ENCODE data around the gene CA12.
"Not testable (repeated sequence)": the region's sequence is repeated elsewhere in the genome, so short reads cannot be mapped to it uniquely, and the experiment has no call there.

CA12 gene
- total RNA-seq: 0 to 0.62 (median 0) reads per million in 4 experiments

DNA sequence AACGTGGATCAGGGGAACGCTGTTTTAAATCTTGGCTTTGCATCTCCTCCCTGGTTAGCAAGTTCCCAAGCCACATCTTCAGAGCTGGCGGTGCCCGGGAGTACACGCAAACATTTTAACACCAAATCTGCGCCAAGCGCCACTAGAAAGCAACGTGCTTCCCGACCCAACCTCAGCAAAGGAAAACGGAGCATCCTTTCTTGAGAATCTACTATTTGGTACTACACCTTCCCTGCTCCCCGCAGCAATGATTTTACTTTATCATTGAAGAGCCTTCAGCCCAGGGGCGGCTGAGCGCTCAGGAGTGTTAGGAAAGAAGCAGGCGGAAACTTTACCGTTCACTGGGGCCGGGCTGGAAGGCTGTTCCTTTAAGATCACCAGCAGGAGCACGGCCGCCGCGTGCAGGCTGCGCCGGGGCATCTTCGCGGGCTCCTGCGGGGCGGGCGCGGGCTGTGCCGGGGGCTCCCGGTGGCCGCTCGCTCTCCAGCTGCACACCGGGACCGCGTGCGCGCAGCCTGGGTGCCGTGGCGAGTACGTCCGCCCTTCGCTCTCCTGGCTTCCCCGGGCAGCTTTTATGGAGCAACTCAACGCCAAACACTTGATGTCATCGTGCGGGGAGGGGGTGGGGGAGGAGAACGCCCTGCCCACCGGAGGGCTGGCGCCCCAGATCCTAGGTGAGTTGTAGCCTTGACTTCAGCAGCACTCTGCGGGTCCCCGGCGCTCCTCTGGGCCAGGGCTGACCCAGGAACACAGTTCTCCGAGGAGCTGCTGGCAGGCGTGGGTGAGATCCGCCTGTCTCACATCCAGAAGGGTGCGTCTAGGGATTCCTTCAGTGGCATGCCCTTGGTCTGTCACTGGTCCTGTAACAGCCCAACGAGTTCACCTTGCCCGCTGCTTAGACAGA is at the start of gene CA12:
Gene CA12, minus strand, starts transcription at position 546 of the 904 bp plus-strand sequence. Its CDS starts 126 bp downstream, at position 420.
- DNase-seq: no peak

GRCh38 chr15:63430766-63431451 is 49.3 kb upstream of the CA12 start:
- no peak for DNase-seq

DNA sequence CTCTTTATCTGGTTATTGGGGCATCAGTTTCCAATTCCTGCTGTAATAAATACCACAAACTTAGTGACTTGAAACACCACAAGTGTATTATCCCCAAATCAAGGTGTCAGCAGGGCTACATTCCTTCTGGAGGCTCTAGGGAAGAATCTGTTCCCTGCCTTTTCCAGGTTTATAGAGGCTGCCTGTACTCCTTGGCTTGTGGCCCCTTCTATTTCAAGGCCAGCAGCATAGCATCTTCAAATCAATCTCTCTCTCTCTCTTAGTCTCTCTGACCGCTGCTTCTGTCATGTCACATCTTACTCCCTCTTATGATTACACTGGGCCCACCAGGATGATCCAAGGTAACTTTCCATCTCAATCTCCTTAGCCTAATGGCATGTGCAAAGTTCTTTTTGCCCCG is 44.9 kb upstream of the CA12 start:
- no peak for DNase-seq

DNA sequence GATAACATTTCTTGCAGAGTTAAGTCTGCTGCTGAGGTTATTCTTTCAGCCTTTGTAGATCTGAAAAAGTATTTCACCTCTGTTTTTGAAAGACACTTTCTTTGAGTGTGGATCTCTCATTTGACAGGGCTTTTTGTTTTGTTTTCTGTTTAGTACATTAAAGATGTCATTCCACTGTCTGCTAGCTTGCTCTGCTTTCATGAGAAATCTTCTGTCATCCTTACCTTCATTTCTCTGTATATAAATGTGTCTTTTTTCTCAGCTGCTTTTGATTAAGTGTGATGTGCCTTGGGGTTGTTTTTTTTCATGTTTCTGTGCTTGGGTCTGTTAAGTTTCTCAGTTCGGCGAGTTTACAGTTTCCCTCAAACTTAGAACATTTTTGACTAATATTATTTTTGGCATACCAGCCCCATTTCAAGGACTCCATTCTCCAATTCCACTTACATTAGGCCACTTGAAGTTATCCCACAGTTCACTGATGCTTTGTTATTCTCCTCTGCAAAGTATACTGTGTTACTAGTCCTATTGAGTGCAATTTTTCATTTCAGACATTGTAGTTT is 43.9 kb upstream of the CA12 start:
- no peak for DNase-seq

DNA sequence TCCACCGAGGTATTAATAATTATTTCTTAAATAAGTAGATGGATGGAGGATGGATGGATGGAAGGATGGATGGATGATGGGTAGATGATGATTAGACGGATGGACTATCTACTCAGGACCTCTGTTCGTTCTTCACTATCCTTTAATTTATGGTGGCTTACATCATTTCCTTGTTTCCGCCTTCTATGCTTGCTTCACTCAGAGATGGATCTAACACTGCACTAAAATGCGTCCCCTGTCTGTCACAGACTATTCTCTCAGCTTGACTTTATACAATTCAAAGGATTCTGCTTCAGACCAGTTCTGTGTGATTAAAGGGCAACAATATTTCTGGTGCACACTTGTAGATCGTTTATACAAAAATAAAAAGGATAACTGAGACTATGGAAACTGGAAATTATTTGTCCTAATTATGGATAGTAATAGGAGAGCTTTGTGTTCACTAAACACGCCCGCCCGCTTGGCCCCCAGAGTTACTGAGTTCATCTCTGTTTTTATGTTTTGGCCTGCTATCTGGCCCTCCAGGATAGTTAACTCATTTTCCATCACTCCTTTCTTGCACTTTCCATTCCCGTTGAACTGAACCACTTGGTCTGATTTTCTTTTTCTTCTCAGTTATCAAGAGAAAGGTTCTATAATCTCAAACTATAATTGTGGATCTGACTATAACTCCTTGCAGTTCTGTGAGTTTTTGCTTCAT is 41.4 kb upstream of the CA12 start:
- no peak for DNase-seq

DNA sequence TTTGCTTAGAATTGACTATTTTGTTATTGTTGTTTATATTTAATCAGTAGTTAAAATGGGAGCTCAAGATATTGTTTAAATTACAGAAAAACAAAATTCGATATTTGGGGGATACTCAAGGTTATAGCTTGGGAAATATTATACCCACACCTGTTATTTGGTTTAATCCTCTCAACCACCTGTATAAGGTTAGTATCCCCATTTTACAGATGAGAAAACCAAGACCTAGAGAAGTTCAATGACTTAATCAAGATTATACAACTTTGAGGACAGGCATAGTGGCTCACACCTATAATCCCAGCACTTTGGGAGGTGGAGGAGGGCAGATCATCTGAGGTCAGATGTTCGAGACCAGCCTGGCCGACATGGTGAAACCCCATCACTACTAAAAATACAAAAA is 39.8 kb upstream of the CA12 start:
- no peak for DNase-seq

- no peak for DNase-seq
Observed at GRCh38 chr15:63420333-63420747, 38.7 kb upstream of the CA12 start.

DNA sequence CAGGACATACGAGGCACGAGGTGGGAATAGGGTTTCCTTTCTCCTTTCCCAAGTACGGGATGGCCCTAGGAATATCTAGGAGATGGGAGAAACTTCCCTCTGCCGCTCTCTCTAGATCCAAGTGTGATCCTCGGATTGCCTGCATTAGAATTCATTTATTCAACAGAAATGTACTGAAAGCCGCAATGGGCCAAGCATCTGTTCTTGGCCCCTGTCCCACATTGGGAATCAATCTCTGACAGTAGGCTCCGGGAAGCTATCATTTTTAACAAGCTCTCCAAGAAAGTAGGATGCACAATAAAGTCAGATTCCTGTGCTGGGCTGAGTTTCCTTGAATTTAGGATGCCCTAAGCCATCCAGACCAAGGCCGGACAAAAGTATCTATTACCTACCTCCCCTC is 37.2 kb upstream of the CA12 start:
- DNase-seq: no peak

GRCh38 chr15:63417721-63418120 is 36.1 kb upstream of the CA12 start:
- no peak for DNase-seq

GRCh38 chr15:63417274-63417673 is 35.6 kb upstream of the CA12 start:
- not testable (repeated sequence) for DNase-seq

DNA sequence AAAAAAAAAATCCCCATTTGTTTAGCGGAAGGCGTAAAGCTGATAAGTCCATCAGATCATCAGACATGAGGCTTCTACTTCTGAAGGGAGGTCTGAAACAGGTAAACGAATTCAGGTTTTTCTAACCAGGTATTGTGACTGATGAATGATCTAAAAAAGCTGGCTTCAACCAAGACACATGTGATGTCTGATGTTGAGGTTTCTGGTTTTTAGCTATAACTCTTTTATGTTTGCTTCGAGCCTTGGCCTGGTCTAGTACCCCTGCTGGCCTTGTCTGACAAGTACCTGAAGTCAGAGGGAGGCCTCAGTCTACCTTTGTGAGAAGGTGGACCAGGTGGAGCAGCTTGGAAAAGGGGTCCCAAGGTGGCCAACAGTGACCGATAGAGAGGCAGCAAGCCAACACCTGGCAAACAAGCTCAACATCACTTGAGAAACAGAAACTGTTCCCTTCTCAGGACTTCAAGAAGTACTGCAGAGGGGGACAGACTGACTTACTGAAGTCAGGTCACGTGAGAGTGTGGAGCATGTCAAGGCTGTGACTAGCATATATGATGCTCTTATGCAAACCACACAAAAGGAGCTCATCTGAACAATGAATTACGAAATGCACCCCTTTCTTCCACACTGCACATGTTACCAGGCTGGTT is 33.0 kb upstream of the CA12 start:
- DNase-seq: no peak

GRCh38 chr15:63412551-63412950 is 30.9 kb upstream of the CA12 start:
- DNase-seq: no peak

- DNase-seq: no peak
Observed at GRCh38 chr15:63411866-63412265, 30.2 kb upstream of the CA12 start.

GRCh38 chr15:63409179-63409578 is 27.5 kb upstream of the CA12 start:
- DNase-seq: no peak

DNA sequence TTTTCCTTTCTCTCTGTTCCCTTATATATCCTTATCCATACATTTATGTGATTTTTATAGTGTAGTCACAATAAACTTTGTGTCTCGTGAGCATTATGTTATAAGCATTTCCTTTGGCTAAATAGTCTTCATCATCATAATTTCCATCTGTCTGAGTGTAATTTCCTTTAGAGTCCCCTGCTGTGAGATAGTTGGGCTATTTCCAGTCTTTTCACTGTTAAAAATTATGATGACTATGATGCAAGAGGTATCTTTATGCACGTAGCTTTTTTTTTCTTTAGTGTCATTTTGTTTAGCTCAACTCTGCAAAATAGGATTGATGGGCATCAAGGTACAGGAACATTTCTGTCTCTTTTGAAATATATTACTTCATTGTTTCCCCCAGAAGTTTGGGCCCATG is 26.9 kb upstream of the CA12 start:
- DNase-seq: no peak

DNA sequence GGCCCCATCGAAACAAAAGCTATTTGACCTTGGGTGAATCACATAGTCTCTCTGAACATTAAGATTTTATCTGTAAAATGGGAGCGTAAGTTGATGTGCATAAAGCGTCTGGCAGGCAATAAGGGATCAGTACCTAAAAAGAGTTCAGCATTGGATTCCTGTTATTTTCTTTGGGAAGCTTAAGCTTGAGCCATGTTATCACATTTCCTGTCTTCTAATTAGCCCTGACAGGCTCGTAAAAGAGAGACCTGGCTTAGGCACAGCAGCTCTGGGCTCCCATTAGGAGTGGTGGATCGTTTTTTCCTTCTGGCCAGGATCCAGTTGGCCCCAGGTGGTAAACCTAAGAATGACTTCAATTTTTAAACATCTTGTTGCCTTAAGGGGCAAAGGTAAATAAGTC is 26.0 kb upstream of the CA12 start:
- no peak for DNase-seq

DNA sequence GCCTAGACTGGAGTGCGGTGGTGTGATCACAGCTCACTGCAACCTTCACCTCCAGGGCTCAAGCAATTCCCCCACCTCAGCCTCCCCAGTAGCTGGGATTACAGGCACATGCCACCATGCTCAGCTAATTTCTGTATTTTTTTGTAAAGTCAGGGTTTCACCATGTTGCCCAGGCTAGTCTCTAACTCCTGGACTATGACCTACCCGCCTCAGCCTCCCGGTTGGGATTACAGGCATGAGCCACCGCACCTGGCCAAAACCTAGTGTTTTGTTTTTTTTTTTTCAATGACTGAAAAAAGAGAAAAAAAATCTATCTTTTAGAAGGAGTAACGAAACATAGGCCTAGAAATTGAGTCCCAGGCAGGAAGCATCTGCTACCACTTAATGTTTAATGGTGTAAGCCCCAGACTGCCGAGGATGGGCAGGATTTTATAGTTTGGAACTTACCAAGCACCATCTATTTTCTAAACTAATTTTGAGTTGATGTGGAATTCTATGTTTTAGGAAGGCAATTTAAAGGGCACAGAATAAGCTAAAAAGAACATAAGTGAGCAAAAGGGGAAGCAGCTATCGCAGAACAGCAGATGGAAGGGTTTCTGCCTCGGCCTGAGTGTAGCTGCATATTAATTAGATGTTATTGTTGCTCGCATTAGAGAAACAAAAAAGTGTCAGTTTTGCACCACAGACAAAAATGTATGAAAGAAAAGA is 24.2 kb upstream of the CA12 start:
- no peak for DNase-seq

DNA sequence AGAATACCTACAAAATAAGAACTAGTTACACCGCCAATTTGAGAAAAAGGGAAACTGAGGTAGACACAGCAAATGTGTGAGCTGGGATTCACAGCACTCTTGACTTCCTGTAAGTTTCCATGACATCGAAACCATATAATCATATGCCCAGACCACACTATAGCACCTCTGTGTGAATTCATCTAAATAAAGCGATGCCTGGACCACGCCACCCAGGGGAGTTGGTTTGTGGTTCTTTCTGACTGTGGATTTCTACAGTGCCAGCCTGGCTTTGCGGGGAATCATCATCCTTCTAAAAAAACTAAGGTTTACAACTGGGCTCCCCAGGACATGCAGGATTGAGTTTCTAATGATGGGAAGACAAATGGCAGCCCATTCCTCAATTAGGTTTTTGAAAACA is 23.5 kb upstream of the CA12 start:
- no peak for DNase-seq

DNA sequence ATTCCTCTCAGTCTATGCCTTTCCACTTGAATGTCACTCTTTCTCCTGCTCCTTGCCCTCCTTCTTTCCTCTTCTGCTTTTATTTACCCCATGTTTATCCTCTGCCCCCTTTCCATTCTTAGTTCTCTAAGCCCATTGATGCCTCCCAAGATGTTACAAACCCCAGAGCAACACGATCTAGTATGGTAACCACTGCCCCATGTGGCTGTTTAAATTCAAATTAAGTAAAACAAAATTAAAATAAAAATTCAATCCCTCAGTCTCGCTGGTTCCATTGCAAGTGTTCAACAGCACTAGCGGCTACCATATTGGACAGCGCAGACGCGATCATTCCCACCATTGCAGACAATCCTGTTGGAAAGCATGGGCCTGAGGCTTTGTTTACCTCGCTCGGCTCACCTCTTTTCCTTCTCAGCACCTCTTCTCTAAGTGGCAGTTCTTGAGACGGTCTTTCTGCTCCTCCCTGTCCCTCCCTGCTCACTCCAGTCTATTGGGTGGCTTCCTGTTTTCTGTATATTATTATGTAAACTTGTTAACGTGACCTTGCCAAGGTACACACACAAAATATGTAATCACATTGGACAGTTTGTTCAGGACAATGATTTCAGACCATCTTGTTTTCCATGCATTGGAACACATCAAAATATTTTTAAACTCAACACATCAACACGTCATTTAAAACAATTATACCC is 21.8 kb upstream of the CA12 start:
- no peak for DNase-seq

GRCh38 chr15:63402498-63403253 is 21.0 kb upstream of the CA12 start:
- DNase-seq: no peak
